HG03342 (cell line): ENCODE measurements around the gene MAT1A.

ENCODE experiments used
- ATAC-seq: cut with Tn5 transposase; IDR thresholded peaks from one replicate; pipeline ENCODE4 v1.9.1; 2021; ENCODE audit warnings: mild to moderate bottlenecking, moderate library complexity; ENCODE audit not compliant: unreplicated experiment

The MAT1A gene

GRCh38 chr10:80283119-80283518 is 6.3 kb downstream of the MAT1A start:
- no peak for ATAC-seq

- no peak for ATAC-seq
Measured at GRCh38 chr10:80281784-80282765, 7.4 kb downstream of the MAT1A start.

GRCh38 chr10:80281292-80281691 is 8.2 kb downstream of the MAT1A start:
- ATAC-seq: no peak

GRCh38 chr10:80280071-80280800 is 9.2 kb downstream of the MAT1A start:
- ATAC-seq: no peak

GRCh38 chr10:80279146-80279545 is 10.3 kb downstream of the MAT1A start:
- ATAC-seq: no peak

GRCh38 chr10:80278480-80278879 is 11.0 kb downstream of the MAT1A start:
- no peak for ATAC-seq

- ATAC-seq: no peak
Measured at GRCh38 chr10:80277567-80278250, 11.7 kb downstream of the MAT1A start.

- no peak for ATAC-seq
Measured at GRCh38 chr10:80277016-80277415, 12.4 kb downstream of the MAT1A start.

- ATAC-seq: no peak
Measured at GRCh38 chr10:80276335-80276734, 13.1 kb downstream of the MAT1A start.

GRCh38 chr10:80275756-80276155 is 13.7 kb downstream of the MAT1A start:
- no peak for ATAC-seq

GRCh38 chr10:80275135-80275498 is 14.3 kb downstream of the MAT1A start:
- ATAC-seq: no peak

- no peak for ATAC-seq
Measured at GRCh38 chr10:80274396-80275134, 14.9 kb downstream of the MAT1A start.

- ATAC-seq: no peak
Measured at GRCh38 chr10:80273523-80274170, 15.8 kb downstream of the MAT1A start.

GRCh38 chr10:80272793-80273522 is 16.5 kb downstream of the MAT1A start:
- no peak for ATAC-seq

- no peak for ATAC-seq
Measured at GRCh38 chr10:80271416-80271815, 18.0 kb downstream of the MAT1A start.

GRCh38 chr10:80270887-80271286 is 18.6 kb downstream of the MAT1A start:
- ATAC-seq: no peak

GRCh38 chr10:80268938-80269588 is 20.4 kb downstream of the MAT1A start:
- no peak for ATAC-seq

- ATAC-seq: no peak
Measured at GRCh38 chr10:80268266-80268665, 21.2 kb downstream of the MAT1A start.

GRCh38 chr10:80266513-80266863 is 23.0 kb downstream of the MAT1A start:
- ATAC-seq: no peak
